Muscle of leg (tissue), 11 donors: Measurements from ENCODE around the gene CUL7. TPM values are rescaled to one million over a fixed set of nuclear protein-coding genes. Genes with fewer than 3 reads are reported as not detected.
A peak's percentile ranks its signal among the peaks of the same experiment; 100 is the strongest.

Source experiments
- DNase-seq: peaks from one replicate; pipeline ENCODE4 v3.0.0; 2013
- H3K27ac ChIP-seq: one replicate; pipeline ENCODE4 v1.5.1; 2013; ENCODE audit warnings: mild to moderate bottlenecking, low read length, control low read depth
- H3K27me3 ChIP-seq: one replicate; pipeline ENCODE4 v1.6.1; 2013; ENCODE audit warnings: low read length; ENCODE audit not compliant: control insufficient read depth, insufficient read depth
- H3K36me3 ChIP-seq: one replicate; pipeline ENCODE4 v1.6.1; 2013; ENCODE audit warnings: low read length; ENCODE audit not compliant: control insufficient read depth, insufficient read depth
- H3K4me1 ChIP-seq: one replicate; pipeline ENCODE4 v1.6.1; 2013; ENCODE audit warnings: low read length; ENCODE audit not compliant: control insufficient read depth, insufficient read depth
- H3K4me3 ChIP-seq: one replicate; pipeline ENCODE4 v1.5.1; 2013; ENCODE audit warnings: low read length, control low read depth
- H3K9me3 ChIP-seq: replicated peaks from 2 replicates; pipeline ENCODE4 v1.6.1; 2013; ENCODE audit warnings: low read depth, low read length; ENCODE audit not compliant: control insufficient read depth
- WGBS: methylation state at CpG from one replicate; pipeline ENCODE4 v1.1.5; 2013; ENCODE audit warnings: missing lambda C conversion rate; ENCODE audit not compliant: insufficient coverage; 5-methylcytosine and 5-hydroxymethylcytosine counted together
- polyA plus RNA-seq, 8 donors: library from polyadenylated mRNA; unstranded; fragments of 120-200 nt; gene quantifications; one replicate each; pipeline versions ENCODE4 v1.2.1 to v1.2.3, GENCODE V29; 2013; ENCODE audit warnings: inconsistent platforms in 1 of 8, low replicate concordance in 1 of 8; ENCODE audit not compliant: insufficient read length in 8 of 8, insufficient read depth in 1 of 8
- total RNA-seq: library from RNA; stranded (reverse); fragments of 120-200 nt; gene quantifications from one replicate; pipeline ENCODE4 v1.2.4, GENCODE V29; 2013

CUL7 gene
- total and polyA plus RNA-seq, 9 donors, result 35.7 to 49.2 (median 41.4) TPM

- 82% methylated on average over 12 of the region's 12 CpGs for whole genome bisulfite sequencing
Measured at GRCh38 chr6:43060755-43061633, 7.3 kb upstream of the CUL7 start.

GRCh38 chr6:43060034-43060754, 6.5 kb upstream of the CUL7 start:
- Histone ChIP-seq H3K27me3 (no peaks in the 10 kb centered on the region), H3K4me1 (peaks cover 15% of the 10 kb centered on the region), H3K27ac (peak overlapping the region; percentile 84), H3K36me3 (peaks cover 50% of the 10 kb centered on the region), H3K9me3 (no peaks in the 10 kb centered on the region), H3K4me3 (peak overlapping the region; percentile 79)
- no peak for DNase-seq
- 21% methylated on average over 9 of the region's 15 CpGs for WGBS

More at GRCh38 chr6:43060755-43061633, 7.3 kb upstream of the CUL7 start:
- H3K4me3 ChIP-seq, result no peak overlapping the region
- H3K36me3 ChIP-seq, result peaks cover 50% of the 10 kb centered on the region
- H3K27ac ChIP-seq, result no peak overlapping the region
- peaks cover 15% of the 10 kb centered on the region for H3K4me1 ChIP-seq
- no peak for DNase-seq
- H3K27me3 ChIP-seq, result no peaks in the 10 kb centered on the region
- no peaks in the 10 kb centered on the region for H3K9me3 ChIP-seq

GRCh38 chr6:43059168-43060033, 5.8 kb upstream of the CUL7 start, which contains the start of the genes KLC4 and MRPL2:
Gene KLC4, plus strand, starts transcription at chr6:43059631. Its CDS starts 1,705 bp downstream, at chr6:43061336.
Gene MRPL2, minus strand, starts transcription at chr6:43059434. Its CDS starts 53 bp downstream, at chr6:43059381.
- Histone ChIP-seq H3K4me3 (peak within 1 kb of the TSS; percentile 79), H3K36me3 (peaks cover 51% of the 10 kb centered on the region), H3K27me3 (no peaks in the 10 kb centered on the region), H3K27ac (peak within 1 kb of the TSS; percentile 84), H3K9me3 (no peaks in the 10 kb centered on the region), H3K4me1 (peaks cover 19% of the 10 kb centered on the region)
- peak; percentile 100 for DNase-seq
- under 1% methylated on average over 51 of the region's 64 CpGs for WGBS

- WGBS, result no CpG with 5 or more reads among the region's 1 CpG
Measured at GRCh38 chr6:43058531-43058930, 4.9 kb upstream of the CUL7 start.

GRCh38 chr6:43055966-43056365, 2.3 kb upstream of the CUL7 start:
- Histone ChIP-seq H3K36me3 (peaks cover 46% of the 10 kb centered on the region), H3K9me3 (no peaks in the 10 kb centered on the region), H3K27ac (no peak overlapping the region), H3K27me3 (no peaks in the 10 kb centered on the region), H3K4me3 (no peak overlapping the region), H3K4me1 (peaks cover 43% of the 10 kb centered on the region)
- WGBS, result 92% methylated on average over 4 of the region's 8 CpGs
- no peak for DNase-seq

More at GRCh38 chr6:43058531-43058930, 4.9 kb upstream of the CUL7 start:
- no peaks in the 10 kb centered on the region for H3K27me3 ChIP-seq
- no peak for DNase-seq
- no peaks in the 10 kb centered on the region for H3K9me3 ChIP-seq
- H3K4me3 ChIP-seq, result peak overlapping the region; percentile 79
- H3K36me3 ChIP-seq, result peaks cover 44% of the 10 kb centered on the region
- H3K27ac ChIP-seq, result no peak overlapping the region
- H3K4me1 ChIP-seq, result peaks cover 22% of the 10 kb centered on the region

- DNase-seq, result peak; percentile 47
- Histone ChIP-seq H3K4me3 (peak overlapping the region; percentile 85), H3K36me3 (peaks cover 62% of the 10 kb centered on the region), H3K4me1 (peaks cover 41% of the 10 kb centered on the region), H3K27me3 (no peaks in the 10 kb centered on the region), H3K9me3 (no peaks in the 10 kb centered on the region), H3K27ac (peak overlapping the region; percentile 97)
- 77% methylated on average over 14 of the region's 17 CpGs for WGBS
Measured at GRCh38 chr6:43054206-43054943, 724 bp upstream of the CUL7 start.

- Histone ChIP-seq H3K27ac (peak overlapping the region; percentile 97), H3K4me1 (peaks cover 34% of the 10 kb centered on the region), H3K27me3 (no peaks in the 10 kb centered on the region), H3K4me3 (peak overlapping the region; percentile 85), H3K9me3 (no peaks in the 10 kb centered on the region), H3K36me3 (peaks cover 74% of the 10 kb centered on the region)
- DNase-seq, result peak; percentile 58
- 8% methylated on average over 22 of the region's 22 CpGs for WGBS
Measured at GRCh38 chr6:43052842-43053544, 658 bp downstream of the CUL7 start.

- peaks cover 76% of the 10 kb centered on the region for H3K36me3 ChIP-seq
- peaks cover 33% of the 10 kb centered on the region for H3K4me1 ChIP-seq
- H3K27ac ChIP-seq, result peak overlapping the region; percentile 97
- H3K4me3 ChIP-seq, result peak overlapping the region; percentile 85
- H3K9me3 ChIP-seq, result no peaks in the 10 kb centered on the region
- 86% methylated on average over 17 of the region's 19 CpGs for WGBS
- DNase-seq, result no peak
- H3K27me3 ChIP-seq, result no peaks in the 10 kb centered on the region
Measured at GRCh38 chr6:43052225-43052841, 1.3 kb downstream of the CUL7 start.
